GM12872 (cell line): ENCODE data around the gene ITGB2.

Experiments
- CTCF ChIP-seq: IDR thresholded peaks from 3 replicates; pipeline ENCODE4 v1.5.1; 2011; ENCODE audit warnings: low read depth, mild to moderate bottlenecking, low read length, moderate library complexity; ENCODE audit not compliant: insufficient read depth

Gene ITGB2

GRCh38 chr21:44878053-44878982 is 42.4 kb downstream of the ITGB2 start:
- TF ChIP-seq CTCF: no peak

GRCh38 chr21:44876849-44877575 is 43.7 kb downstream of the ITGB2 start:
- TF ChIP-seq CTCF: no peak

- TF ChIP-seq CTCF: no peak
These were observed 45.4 kb downstream of the ITGB2 start for GRCh38 chr21:44875316-44875700.

GRCh38 chr21:44874497-44875315 is 46.0 kb downstream of the ITGB2 start:
- no peak for TF ChIP-seq CTCF

GRCh38 chr21:44874240-44874496 is 46.5 kb downstream of the ITGB2 start:
- TF ChIP-seq CTCF: no peak

GRCh38 chr21:44873356-44874239 is 47.1 kb downstream of the ITGB2 start, which contains the start of gene PTTG1IP:
PTTG1IP (minus strand) TSS chr21:44873690; CDS start chr21:44873616, 74 bp downstream.
- no peak for TF ChIP-seq CTCF
